ENCODE measurements around the gene ENG. TPM values are rescaled to one million over a fixed set of nuclear protein-coding genes. Genes with fewer than 3 reads are reported as not detected.
"Not testable (repeated sequence)": the region's sequence is repeated elsewhere in the genome, so short reads cannot be mapped to it uniquely, and the experiment has no call there.

The ENG gene
- polyA plus RNA-seq, 3 donors: 15.7 to 26.0 (median 17.9) TPM

GRCh38 chr9:127884427-127884911 is 30.0 kb upstream of the ENG start:
- Histone ChIP-seq H3K9me3 (replicated peaks in 1 of 2; ENCODE audit: control insufficient read depth in 1 of 2, insufficient read depth in 1 of 2, low read length in 2 of 2) (no peaks in the 10 kb centered on the region), H3K4me2 (replicated peaks; ENCODE audit: extremely low read depth, low read length, poor library complexity, severe bottlenecking) (no peak overlapping the region), H4K20me1 (ENCODE audit: insufficient read depth, low read length) (no peaks in the 10 kb centered on the region), H3K36me3 (replicated peaks in 1 of 2; ENCODE audit: control insufficient read depth in 1 of 2, insufficient read depth in 2 of 2, low read length in 2 of 2) (peaks cover 14 to 18% of the 10 kb centered on the region in 2 donors), H2AFZ (ENCODE audit: insufficient read depth, low read depth, low read length, poor library complexity, severe bottlenecking) (no peak overlapping the region), H3K4me3 (replicated peaks in 1 of 3; ENCODE audit: low read depth in 2 of 3, low read length in 3 of 3) (no peak overlapping the region), H3K79me2 (ENCODE audit: insufficient read depth, low read length) (no peaks in the 10 kb centered on the region), H3K27me3 (ENCODE audit: control insufficient read depth in 2 of 2, insufficient read depth in 2 of 2, low read length in 2 of 2) (no peaks in the 10 kb centered on the region), H3K9ac (ENCODE audit: insufficient read depth, low read length, poor library complexity, severe bottlenecking) (no peak overlapping the region), H3K27ac (ENCODE audit: low read depth in 1 of 2, low read length in 2 of 2) (no peak overlapping the region), H3K4me1 (ENCODE audit: control insufficient read depth in 1 of 2, insufficient read depth in 2 of 2, low read length in 2 of 2) (no peaks in the 10 kb centered on the region)
- no peak for TF ChIP-seq CTCF (IDR thresholded peaks at IDR 0.05)
- intact Hi-C loops (cut with micrococcal nuclease): loop anchor here in 1 of 2 donors (5.0 kb wide), 1 partner anchor 38 kb away; no protein-coding TSS in a partner anchor
- Mint-ChIP-seq H3K27ac (peak overlapping the region in 1 of 7 donors; percentile 60), H3K36me3 (peaks cover 18 to 25% of the 10 kb centered on the region in 2 donors), H3K9me3 (peaks cover 0 to 3% (median 0%) of the 10 kb centered on the region in 7 donors), H3K4me3 (no peak overlapping the region), H3K4me1 (peaks cover 8% of the 10 kb centered on the region), H3K27me3 (ENCODE audit: low read depth in 3 of 3) (peaks cover 2 to 5% (median 3%) of the 10 kb centered on the region in 3 donors)
- no peak for DNase-seq
- 18% methylated on average over 11 of the region's 11 CpGs for WGBS (ENCODE audit: insufficient coverage)

DNA sequence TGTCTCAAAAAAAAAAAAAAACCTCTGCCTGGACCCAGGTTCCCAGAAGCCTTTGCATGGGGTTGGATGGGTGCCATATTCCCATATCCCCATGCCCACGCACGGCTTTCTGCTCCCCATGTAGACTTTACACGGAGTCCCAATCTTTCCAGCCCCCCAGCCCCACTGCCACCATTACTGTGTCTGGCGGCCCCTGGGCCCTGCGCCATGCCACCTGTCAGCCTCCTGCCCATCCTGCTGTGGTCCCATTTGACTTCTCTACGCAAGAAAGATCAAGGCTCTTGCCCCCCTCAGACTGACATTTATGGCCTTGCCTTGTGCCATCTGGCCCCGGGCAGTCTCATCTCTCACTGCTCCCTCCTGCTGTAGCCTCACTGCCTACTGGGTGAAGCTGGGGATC is 29.5 kb upstream of the ENG start:
- no peaks in the 10 kb centered on the region for H4K20me1 ChIP-seq (ENCODE audit: insufficient read depth, low read length)
- H3K9ac ChIP-seq (ENCODE audit: insufficient read depth, low read length, poor library complexity, severe bottlenecking): no peak overlapping the region
- TF ChIP-seq CTCF (IDR thresholded peaks at IDR 0.05): no peak
- peaks cover 2 to 5% (median 3%) of the 10 kb centered on the region in 3 donors for H3K27me3 Mint-ChIP-seq (ENCODE audit: low read depth in 3 of 3)
- H3K4me3 Mint-ChIP-seq: no peak overlapping the region
- no peak overlapping the region for H3K27ac ChIP-seq (ENCODE audit: low read depth in 1 of 2, low read length in 2 of 2)
- no peak for DNase-seq
- H3K36me3 ChIP-seq (replicated peaks in 1 of 2; ENCODE audit: control insufficient read depth in 1 of 2, insufficient read depth in 2 of 2, low read length in 2 of 2): peaks cover 14 to 18% of the 10 kb centered on the region in 2 donors
- no peak overlapping the region for H2AFZ ChIP-seq (ENCODE audit: insufficient read depth, low read depth, low read length, poor library complexity, severe bottlenecking)
- H3K36me3 Mint-ChIP-seq: peaks cover 18 to 25% of the 10 kb centered on the region in 2 donors
- no peaks in the 10 kb centered on the region for H3K79me2 ChIP-seq (ENCODE audit: insufficient read depth, low read length)
- H3K4me3 ChIP-seq (replicated peaks in 1 of 3; ENCODE audit: low read depth in 2 of 3, low read length in 3 of 3): no peak overlapping the region
- no peak overlapping the region for H3K4me2 ChIP-seq (replicated peaks; ENCODE audit: extremely low read depth, low read length, poor library complexity, severe bottlenecking)
- peaks cover 8% of the 10 kb centered on the region for H3K4me1 Mint-ChIP-seq
- peak overlapping the region in 1 of 7 donors; percentile 33 for H3K27ac Mint-ChIP-seq
- H3K27me3 ChIP-seq (ENCODE audit: control insufficient read depth in 2 of 2, insufficient read depth in 2 of 2, low read length in 2 of 2): no peaks in the 10 kb centered on the region
- no peaks in the 10 kb centered on the region for H3K9me3 ChIP-seq (replicated peaks in 1 of 2; ENCODE audit: control insufficient read depth in 1 of 2, insufficient read depth in 1 of 2, low read length in 2 of 2)
- WGBS (ENCODE audit: insufficient coverage): 93% methylated on average over 3 of the region's 7 CpGs
- H3K4me1 ChIP-seq (ENCODE audit: control insufficient read depth in 1 of 2, insufficient read depth in 2 of 2, low read length in 2 of 2): no peaks in the 10 kb centered on the region
- intact Hi-C loops (cut with micrococcal nuclease): loop anchor here in 1 of 2 donors (5.0 kb wide), 1 partner anchor 38 kb away; no protein-coding TSS in a partner anchor
- peaks cover 0 to 3% (median 0%) of the 10 kb centered on the region in 7 donors for H3K9me3 Mint-ChIP-seq

DNA sequence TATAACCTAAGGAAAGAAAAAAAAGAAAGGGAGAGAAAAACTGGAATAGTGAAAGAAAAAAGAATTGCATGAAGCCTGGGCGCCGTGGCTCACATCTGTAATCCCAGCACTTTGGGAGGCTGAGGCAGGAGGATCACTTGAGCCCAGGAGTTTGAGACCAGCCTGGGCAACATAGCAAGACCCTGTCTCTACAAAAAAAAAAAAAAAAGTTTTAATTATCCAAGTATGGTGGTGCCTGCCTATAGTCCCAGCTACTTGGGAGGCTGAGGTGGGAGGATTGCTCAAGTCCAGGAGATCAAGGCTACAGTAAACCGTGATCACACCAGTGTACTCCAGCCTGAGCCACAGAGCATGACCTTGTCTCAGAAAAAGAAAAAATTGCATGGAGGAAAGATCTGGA is 27.3 kb upstream of the ENG start:
- not testable (repeated sequence) for DNase-seq; H3K4me1 ChIP-seq (ENCODE audit: control insufficient read depth in 1 of 2, insufficient read depth in 2 of 2, low read length in 2 of 2); H3K4me3 Mint-ChIP-seq; H2AFZ ChIP-seq (ENCODE audit: insufficient read depth, low read depth, low read length, poor library complexity, severe bottlenecking); H4K20me1 ChIP-seq (ENCODE audit: insufficient read depth, low read length); H3K27ac Mint-ChIP-seq; H3K9me3 Mint-ChIP-seq; H3K4me2 ChIP-seq (replicated peaks; ENCODE audit: extremely low read depth, low read length, poor library complexity, severe bottlenecking); H3K36me3 Mint-ChIP-seq; H3K9ac ChIP-seq (ENCODE audit: insufficient read depth, low read length, poor library complexity, severe bottlenecking); H3K4me3 ChIP-seq (replicated peaks in 1 of 3; ENCODE audit: low read depth in 2 of 3, low read length in 3 of 3); H3K79me2 ChIP-seq (ENCODE audit: insufficient read depth, low read length); H3K36me3 ChIP-seq (replicated peaks in 1 of 2; ENCODE audit: control insufficient read depth in 1 of 2, insufficient read depth in 2 of 2, low read length in 2 of 2); H3K9me3 ChIP-seq (replicated peaks in 1 of 2; ENCODE audit: control insufficient read depth in 1 of 2, insufficient read depth in 1 of 2, low read length in 2 of 2); H3K27ac ChIP-seq (ENCODE audit: low read depth in 1 of 2, low read length in 2 of 2)
- Mint-ChIP-seq H3K27me3 (ENCODE audit: low read depth in 3 of 3) (peaks cover 18 to 26% (median 18%) of the 10 kb centered on the region in 3 donors), H3K4me1 (peaks cover 15% of the 10 kb centered on the region)
- intact Hi-C loops (cut with micrococcal nuclease): loop anchor here in 1 of 2 donors (5.0 kb wide), 1 partner anchor 41 kb away; no protein-coding TSS in a partner anchor
- peaks cover 6 to 19% of the 10 kb centered on the region in 2 donors for H3K27me3 ChIP-seq (ENCODE audit: control insufficient read depth in 2 of 2, insufficient read depth in 2 of 2, low read length in 2 of 2)
- 100% methylated on average over 2 of the region's 3 CpGs for WGBS (ENCODE audit: insufficient coverage)

All from CD14-positive monocyte (primary cell).